Iris pigment epithelial cell (primary cell): Measurements from ENCODE around the gene ASF1A.

Source experiments
- DNase-seq: peaks from one replicate; pipeline ENCODE4 v3.0.0-alpha.2; 2011; ENCODE audit warnings: low read depth

The ASF1A gene

GRCh38 chr6:118881440-118882313, 12.3 kb upstream of the ASF1A start:
- no peak for DNase-seq

- no peak for DNase-seq
Observed at GRCh38 chr6:118882314-118882905, 11.5 kb upstream of the ASF1A start.

GRCh38 chr6:118886641-118887040, 7.3 kb upstream of the ASF1A start:
- no peak for DNase-seq

GRCh38 chr6:118889163-118889562, 4.8 kb upstream of the ASF1A start:
- no peak for DNase-seq

GRCh38 chr6:118890997-118891790, 2.8 kb upstream of the ASF1A start:
- no peak for DNase-seq

GRCh38 chr6:118892355-118892991, 1.5 kb upstream of the ASF1A start:
- peak; percentile 27 for DNase-seq

GRCh38 chr6:118893064-118893806, 717 bp upstream of the ASF1A start:
- DNase-seq: peak; percentile 70

- peak; percentile 71 for DNase-seq
Observed at GRCh38 chr6:118894425-118895260, 691 bp downstream of the ASF1A start.

- DNase-seq: peak; percentile 16
Observed at GRCh38 chr6:118895261-118895560, 1.3 kb downstream of the ASF1A start.

GRCh38 chr6:118895859-118896258, 1.9 kb downstream of the ASF1A start:
- no peak for DNase-seq

- peak; percentile 71 for DNase-seq
Observed at GRCh38 chr6:118896339-118897136, 2.6 kb downstream of the ASF1A start.

- DNase-seq: no peak
Observed at GRCh38 chr6:118897386-118897785, 3.4 kb downstream of the ASF1A start.

GRCh38 chr6:118899948-118900347, 6.0 kb downstream of the ASF1A start:
- DNase-seq: no peak

GRCh38 chr6:118902726-118903125, 8.8 kb downstream of the ASF1A start:
- DNase-seq: peak; percentile 66

- DNase-seq: no peak
Observed at GRCh38 chr6:118903138-118903537, 9.2 kb downstream of the ASF1A start.

- no peak for DNase-seq
Observed at GRCh38 chr6:118903691-118904090, 9.7 kb downstream of the ASF1A start.

GRCh38 chr6:118905084-118905483, 11.1 kb downstream of the ASF1A start:
- no peak for DNase-seq

- DNase-seq: no peak
Observed at GRCh38 chr6:118905851-118906250, 11.9 kb downstream of the ASF1A start.

GRCh38 chr6:118908441-118908840, 14.5 kb downstream of the ASF1A start:
- peak; percentile 41 for DNase-seq

GRCh38 chr6:118912646-118913045, 18.7 kb downstream of the ASF1A start:
- DNase-seq: no peak
